ENCODE measurements around the gene GOLGA8S.
"Not testable (repeated sequence)": the region's sequence is repeated elsewhere in the genome, so short reads cannot be mapped to it uniquely, and the experiment has no call there.

GOLGA8S gene, protein sequence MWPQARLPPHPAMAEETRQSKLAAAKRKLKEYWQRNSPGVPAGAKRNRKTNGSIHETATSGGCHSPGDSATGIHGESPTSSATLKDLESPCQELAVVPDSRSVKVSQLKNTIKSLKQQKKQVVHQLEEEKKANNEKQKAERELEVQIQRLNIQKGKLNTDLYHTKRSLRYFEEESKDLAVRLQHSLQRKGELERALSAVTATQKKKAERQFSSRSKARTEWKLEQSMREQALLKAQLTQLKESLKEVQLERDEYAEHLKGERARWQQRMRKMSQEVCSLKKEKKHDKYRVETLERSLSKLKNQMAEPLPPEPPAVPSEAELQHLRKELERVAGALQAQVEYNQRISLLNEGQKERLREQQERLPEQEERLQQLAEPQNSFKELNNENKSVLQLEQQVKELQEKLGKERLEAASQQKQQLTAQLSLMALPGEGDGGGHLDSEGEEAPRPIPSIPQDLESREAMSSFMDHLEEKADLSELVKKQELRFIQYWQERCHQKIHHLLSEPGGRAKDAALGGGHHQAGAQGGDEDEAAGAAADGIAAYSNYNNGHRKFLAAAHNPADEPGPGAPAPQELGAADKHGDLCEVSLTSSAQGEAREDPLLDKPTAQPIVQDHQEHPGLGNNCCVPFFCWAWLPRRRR

DNA sequence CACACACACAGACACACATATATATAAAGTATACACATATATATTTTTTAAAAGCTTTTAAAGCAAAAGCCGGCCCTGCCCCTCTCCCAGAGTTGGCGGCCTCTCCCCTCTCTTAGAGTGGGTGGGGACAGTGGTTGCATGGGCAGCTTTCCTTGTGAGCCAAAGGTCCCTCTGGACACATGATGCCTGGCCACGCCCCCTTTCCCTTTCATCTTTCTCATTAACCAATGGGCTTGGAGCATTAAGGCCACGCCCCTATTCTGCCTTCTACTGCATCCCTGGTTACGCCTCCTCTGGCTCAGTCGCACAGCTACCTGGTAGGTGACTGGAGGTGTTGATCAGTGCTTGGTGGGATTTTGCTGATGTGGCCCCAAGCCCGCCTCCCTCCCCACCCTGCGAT is at the start of gene GOLGA8S:
Gene GOLGA8S (plus strand): TSS at position 301 of the 400 bp plus-strand sequence. CDS start 62 bp downstream, at position 363.
- not testable (repeated sequence) for DNase-seq

DNA sequence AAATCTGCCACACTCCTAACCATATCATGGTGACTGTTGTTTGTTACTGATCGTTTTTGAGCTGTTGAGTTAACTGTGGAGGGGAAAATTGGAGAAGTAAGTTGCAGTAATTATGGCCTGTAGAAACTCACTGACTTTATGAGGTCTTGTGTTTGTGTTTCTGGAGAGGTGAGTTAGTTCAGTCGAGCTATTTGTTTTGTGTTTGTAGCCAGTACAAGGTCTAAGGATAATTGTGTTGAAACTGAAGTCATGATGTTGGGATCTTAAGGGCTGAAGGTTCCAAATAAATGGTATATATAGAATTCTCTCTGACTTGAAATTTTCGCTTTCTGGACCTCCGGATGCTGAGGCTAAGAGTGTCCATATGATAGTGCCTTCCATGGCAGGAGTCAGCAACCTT is 49.7 kb upstream of the GOLGA8S start:
- DNase-seq = not testable (repeated sequence)

DNA sequence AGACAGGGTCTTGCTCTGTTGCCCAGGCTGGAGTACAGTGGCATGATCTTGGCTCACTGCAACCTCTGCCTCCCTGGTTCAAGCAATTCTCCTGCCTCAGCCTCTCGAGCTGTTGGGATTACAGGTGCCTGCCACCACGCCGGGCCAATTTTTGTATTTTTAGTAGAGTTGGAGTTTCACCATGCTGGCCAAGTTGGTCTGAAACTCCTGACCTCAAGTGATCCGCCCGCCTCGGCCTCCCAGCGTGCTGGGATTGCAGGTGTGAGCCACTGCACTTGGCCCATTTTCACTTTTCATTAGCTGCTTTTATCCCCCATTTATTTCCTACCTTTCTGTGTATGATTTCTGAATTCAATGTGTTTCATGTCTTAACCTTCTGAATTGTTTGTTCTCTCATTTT is 48.6 kb upstream of the GOLGA8S start:
- DNase-seq = not testable (repeated sequence)

DNA sequence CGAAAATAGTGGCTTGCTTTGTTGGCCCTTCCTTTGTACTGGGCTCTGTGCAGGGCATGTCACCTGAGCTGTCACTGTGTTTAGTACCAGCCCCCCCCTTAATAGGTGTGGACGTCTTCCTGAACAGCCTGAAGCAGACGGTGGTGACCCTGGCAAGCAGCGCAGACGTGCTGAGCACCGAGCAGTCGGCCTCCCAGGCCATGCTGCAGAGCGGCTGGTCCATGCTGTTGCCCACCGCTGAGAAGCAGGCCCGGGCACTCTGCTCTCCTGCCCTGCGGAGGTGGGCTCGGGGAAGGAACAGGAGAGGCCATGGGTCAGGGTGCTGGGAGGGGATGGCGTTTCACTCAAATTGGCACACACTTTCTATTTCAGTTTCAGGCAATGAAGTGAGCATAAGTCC is 43.3 kb upstream of the GOLGA8S start:
- not testable (repeated sequence) for DNase-seq

DNA sequence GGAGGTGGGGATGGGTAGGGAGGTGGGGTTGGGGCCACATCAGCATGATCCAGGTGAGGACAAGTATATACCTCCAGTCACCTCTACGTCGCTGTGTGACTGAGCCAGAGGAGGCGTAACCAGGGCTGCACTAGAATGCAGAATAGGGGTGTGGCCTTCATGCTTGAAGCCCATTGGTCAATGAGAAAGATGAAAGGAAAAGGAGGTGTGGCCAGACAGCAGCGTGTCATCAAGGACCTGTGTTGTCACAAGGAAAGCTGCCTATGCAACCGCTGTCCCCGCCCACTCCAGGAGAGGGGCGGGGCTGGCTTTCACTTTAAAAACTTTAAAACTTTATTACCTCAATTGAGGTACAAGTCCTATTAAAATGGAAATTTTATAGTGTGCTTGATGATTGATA is 20.5 kb upstream of the GOLGA8S start, which contains the start of gene GOLGA6L26:
Gene GOLGA6L26 (minus strand): TSS at position 101 of the 400 bp plus-strand sequence. CDS start 61 bp downstream, at position 40.
- DNase-seq = not testable (repeated sequence)

DNA sequence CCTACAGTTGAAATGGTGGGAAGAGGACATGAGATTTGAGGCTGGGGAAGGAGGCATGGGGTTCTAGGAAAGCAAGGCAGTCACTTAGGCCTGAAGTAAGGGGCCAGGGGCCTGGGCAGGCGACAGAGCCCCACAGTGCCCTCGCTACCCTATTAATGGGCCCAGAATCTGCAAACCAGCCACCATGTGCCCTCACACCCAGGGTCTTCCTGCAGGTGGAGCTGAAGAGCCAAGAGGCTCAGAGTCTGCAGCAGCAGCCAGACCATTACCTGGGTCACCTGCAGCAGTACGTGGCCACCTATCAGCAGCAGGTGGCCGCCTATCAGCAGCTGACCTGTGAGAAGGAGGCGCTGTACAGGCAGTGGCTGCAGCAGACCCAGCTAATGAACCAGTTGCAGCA is 8.1 kb downstream of the GOLGA8S start:
- not testable (repeated sequence) for DNase-seq

DNA sequence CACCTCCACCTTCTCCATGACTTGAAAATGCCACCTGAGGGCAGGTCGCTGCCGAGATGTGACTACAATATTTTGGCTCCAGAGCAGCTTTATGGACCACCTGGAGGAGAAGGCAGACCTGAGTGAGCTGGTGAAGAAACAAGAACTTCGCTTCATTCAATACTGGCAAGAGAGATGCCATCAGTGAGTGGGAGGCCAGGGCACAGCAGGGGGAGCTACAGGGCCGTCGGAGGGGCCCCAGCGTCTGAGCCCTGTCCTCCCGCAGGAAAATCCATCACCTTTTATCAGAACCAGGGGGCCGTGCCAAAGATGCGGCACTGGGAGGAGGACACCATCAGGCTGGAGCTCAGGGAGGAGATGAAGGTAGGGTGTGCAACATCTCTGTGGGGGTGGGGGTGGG is 9.7 kb downstream of the GOLGA8S start:
- not testable (repeated sequence) for DNase-seq

DNA sequence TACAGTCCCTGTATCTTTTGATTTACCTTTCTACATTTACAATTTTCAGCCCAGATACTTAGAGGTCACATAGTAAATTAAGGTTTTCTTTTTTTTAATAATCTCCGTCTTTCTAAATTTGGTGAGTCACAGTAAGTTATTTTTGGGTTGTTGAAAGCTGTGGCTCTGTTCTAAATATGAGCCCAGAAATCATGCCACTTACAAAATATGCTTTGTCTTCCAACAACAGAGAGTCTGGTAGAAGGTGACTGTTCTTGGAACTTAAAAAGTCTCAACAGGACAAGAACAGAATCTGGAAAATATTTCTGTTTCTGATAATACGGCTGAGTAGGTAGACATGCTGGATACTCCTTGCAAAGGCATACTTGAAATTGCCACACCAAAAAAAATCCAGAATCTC is 16.0 kb downstream of the GOLGA8S start:
- no peak for DNase-seq

DNA sequence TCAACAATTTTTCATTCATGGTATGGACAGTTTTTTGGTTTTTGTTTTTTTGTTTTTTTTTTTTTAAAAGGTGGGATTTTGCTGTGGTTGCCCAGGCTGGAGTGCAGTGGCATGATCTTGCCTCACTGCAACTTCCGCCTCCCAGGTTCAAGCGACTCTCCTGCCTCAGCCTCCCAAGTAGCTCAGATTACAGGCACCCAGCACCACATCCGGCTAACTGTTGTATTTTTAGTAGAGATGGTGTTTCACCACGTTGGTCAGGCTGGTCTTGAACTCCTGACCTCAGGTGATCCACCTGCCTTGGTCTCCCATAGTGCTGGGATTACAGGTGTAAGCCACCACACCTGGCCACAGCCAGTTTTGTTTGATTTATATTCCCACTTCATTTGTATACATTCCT is 16.6 kb downstream of the GOLGA8S start:
- not testable (repeated sequence) for DNase-seq

DNA sequence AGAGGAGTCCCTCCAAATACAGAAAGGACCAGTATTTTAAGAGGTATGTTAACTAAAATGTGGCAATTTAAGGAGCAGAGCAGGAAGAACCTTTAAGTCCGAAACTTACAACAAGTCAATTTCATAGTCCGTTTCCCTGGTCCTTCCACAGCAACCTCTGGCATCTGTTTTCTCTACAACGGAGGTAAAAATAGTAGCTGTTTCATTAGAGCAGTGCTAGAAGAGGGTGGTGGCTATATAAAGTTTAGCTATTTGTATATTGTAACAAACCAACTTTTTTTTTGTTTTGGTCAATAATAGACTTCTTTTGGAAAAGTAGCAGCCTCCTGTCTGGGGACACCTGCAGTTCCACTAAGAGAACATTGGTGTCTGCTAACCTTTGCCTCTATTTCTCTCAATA is 17.3 kb downstream of the GOLGA8S start:
- not testable (repeated sequence) for DNase-seq

DNA sequence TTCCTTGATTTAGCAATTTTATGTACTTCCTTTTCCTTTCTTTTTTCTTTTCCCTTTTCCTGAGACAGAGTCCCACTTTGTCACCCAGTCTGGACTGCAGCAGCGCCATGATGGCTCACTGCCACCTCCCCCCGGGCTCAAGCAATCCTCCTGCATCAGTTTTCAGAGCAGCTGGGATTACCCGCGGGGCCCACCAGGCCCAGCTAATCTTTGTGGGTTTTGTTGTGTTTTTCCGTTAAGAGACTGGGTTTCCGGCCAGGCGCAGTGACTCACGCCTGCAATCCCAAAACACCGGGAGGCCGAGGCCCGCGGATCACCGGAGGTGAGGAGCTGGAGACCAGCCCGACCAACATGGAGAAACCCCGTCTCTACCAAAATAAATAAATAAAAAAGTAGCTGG is 17.7 kb downstream of the GOLGA8S start:
- no peak for DNase-seq

DNA sequence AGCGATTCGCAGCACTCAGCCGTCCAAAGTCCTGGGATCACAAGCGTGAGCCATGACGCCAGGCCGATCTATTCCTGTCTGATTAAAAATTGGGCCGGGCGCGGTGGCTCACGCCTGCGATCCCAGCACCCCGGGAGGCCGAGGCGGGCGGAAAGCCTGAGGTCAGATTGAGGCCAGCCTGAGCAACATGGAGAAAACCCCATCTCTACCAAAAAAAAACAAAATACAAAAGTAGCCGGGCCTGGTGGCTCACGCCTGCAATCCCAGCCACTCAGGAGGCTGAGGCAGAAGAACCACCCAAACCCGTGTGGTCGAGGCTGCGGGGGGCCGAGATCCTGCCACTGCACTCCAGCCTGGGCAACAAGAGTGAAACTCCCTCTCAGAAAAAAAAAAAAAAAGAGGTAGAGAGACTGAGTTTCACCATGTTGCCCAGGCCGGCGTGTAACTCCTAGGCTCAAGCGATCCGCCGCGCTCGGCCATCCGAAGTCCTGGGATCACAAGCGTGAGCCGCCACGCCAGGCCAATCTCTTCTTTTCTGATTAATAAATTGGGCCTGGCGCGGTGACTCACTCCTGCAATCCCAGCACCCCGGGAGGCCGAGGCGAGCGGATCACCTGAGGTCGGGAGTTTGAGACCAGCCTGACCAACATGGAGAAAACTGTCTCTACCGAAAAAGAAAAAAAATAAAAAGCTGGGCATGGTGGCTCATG is 18.5 kb downstream of the GOLGA8S start:
- DNase-seq = not testable (repeated sequence)

DNA sequence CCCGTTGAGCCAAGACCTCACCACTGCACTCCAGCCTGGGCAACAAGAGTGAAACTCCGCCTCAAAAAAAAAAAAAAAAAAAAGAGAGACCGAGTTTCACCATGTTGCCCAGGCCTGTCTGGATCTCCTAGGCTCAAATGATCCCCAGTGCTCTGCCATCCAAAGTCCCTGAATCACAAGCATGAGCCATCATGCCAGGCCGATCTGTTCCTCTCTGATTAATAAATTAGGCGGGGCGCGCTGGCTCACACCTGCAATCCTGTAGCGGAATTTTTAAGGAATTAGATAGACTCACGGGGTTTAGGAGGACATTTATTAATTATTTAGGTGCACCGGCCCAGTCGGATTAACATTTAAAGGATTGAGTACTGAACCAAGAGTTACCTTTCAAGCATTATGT is 19.7 kb downstream of the GOLGA8S start:
- not testable (repeated sequence) for DNase-seq

DNA sequence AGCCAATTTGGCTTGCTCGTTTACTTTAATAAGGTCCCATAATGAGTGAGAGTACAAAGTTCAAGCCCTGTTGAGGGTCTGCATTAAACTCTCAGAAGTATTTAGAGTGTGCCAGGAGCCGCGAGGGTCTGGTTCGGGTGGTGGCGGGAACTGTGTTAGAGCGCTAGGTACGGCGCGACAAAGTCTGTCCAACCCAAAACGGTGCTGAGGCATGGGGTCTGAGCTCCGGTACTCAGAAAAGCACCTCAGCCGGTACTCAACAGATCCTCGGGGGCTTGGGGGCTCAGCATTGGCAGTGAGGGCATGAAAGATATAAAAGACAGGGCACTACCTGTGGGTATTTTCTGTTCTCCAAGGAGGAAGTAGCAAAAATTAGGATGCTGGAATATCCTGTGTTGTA is 24.4 kb downstream of the GOLGA8S start:
- not testable (repeated sequence) for DNase-seq

DNA sequence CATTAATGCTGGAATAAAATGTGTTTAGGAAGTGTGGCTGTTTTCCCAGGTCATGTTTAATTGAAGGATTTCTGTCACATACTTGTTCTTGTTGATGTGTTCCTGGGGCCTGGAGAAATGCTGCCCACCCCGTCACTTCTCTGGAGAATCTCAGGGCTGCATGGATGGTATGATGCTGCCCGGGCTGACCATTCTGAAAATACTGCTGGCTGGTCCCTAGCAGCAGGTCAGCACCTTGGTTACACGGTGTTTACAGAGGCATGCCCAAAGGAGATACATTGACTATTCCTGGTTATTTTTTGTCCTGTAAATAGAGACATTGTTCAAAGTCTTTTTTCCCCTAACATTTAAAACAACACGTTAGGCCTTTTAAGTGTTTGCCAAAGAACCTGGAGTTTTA is 26.2 kb downstream of the GOLGA8S start:
- not testable (repeated sequence) for DNase-seq

DNA sequence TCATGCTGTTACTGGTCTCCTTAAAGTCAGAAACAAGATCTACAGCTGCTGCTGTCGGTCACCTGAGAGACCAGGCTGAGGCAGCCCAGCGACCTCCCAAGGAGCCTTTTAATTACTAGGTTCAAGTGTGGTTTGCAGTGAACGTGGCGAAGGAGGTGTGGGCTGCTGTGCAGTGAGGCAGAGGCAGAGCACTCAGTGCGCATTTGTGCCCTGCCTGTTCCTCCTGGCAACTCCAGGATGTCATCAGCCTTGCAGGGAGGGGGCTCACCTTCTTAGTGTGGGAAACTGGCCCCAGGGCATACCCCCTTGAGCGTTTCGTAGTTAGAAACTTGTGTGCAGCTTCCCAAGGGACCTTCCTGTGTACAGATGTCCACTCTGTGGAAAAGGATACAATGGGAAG is 26.6 kb downstream of the GOLGA8S start:
- DNase-seq = not testable (repeated sequence)

DNA sequence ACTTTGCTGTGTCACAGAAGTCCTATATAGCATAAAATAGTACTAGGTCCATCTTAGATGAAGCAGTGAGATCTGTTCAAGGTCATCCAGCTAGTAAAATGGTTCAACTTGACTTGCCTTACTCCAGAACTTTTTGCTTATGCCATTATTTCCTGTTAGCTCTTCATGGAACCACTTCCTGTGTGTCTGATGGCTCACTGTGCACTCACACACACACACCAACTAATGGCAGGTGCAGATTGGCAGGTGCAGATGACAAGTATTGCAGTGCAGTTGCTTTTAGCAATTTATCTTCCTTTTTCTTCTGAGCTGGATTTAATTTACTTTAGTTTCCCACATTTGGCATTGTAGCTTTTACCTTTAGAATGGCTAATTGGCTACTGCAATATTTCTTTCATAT is 29.8 kb downstream of the GOLGA8S start:
- DNase-seq = no peak

DNA sequence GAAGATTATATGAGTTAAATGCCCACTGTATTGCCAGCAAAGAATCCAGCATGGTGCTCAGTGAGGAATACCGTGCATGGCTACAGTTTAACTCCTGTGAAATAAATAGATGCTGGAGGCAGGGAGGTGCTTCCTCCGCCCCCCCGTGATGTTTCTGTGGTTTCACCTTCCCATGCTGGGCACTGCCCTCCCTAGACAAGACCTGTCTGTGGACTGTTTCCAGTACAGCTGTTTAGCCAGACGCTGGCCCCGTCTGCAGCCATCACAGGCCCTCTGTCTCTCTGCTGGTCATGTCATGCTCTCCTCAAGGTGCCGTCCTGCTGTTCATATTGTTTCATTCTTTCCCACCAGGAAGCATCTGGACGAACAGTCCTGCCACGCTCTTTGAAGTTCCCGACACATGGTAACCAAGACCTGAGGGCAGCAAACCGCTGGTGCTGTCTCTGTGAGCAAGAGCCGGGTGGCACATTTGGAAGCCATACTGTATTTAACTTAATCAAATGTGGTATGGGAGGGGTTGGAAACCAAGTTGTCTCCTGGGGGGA is 31.4 kb downstream of the GOLGA8S start:
- no peak for DNase-seq

DNA sequence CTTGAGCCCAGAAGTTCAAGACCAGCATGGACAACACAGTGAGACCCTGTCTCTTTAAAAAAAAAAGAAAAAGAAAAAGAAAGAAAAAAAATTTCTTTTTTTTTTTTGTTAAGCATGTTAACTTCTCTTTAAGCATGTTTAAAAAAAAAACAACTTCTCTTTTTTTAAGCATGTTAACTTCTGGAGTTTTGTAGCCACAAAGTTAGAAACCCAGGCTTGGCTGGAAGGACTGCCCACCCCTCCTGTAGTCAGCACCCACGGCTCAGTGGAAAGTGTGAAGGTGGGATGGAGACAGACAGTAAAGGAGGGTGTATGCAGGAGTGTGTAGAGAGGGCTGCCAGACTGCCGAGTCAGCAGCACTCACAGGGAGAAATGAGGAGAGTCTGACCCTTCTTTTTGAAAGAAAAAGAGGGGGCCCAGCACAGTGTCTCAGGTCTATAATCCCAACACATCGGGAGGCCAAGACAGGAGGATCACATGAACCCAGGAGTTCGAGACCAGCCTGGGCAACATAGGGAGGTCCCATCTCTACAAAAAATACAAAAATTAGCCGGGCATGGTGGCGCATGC is 33.2 kb downstream of the GOLGA8S start:
- no peak for DNase-seq

DNA sequence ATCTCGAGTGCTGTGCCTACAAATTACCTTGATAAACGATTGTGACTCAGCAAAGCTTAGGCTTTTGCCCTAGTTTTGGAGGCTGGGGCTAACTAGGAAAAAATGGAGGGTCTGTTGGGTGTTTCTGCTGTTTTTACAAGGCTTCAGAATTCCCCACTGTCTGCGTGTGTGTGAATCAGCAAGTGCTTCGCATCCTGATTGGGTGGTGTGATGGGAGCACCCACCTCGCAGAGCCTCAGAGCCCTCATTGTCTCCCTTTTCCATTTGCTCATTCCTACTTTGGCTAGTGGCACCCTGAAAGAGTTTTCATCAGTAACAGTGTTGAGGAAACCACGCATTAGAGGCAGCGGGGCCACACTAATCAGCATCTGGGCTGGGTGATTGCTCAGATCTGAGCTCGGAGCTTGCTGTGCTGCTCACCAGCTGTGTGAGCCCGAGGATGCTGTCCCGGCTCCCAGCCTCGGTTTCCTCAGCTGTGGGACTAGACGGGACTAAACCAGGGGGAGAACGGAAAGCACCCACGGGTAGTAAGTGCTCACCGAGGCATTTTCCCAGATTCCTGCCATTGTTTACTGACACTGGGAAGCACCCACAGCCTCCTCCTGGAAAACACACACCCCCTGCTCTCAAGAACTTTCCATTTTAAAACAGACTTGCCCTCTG is 40.6 kb downstream of the GOLGA8S start:
- DNase-seq = no peak

DNA sequence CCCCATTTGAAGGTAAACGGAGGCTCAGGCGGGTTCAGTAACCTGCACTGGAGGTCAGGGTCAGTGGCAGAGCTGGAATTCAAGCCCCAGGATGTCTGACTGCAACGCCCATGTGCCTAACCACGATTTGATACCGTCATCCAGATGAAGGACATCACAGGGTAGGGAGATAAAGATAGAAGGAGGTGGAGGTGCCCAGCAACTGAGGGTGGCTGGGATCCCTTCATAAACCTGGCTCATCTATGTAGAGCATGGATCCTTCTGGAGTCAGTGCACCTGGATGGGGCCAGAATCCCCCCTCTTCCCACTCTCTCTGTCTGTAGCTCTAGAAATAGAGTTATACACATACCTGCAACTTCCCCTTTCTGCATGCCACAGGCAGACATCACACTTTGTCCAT is 41.3 kb downstream of the GOLGA8S start:
- DNase-seq = no peak

DNA sequence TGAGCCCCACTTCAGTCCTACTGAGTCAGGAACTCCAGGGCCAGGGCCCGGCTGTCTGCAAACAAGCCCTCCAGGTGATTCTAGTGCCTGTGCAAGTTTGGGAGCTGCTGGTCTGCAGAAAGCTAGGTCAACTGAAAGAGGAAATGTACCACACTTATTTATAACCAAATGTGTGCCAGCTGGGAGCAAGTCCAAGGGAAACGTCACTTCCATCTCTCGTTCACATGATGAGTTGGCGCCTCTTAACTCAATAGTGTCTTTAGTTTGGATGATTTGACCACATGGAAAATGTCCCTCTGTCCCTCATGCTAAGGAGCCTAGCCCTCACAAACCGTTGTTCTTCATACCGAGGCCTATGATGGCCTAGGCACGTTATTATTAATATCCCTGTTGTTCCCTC is 43.2 kb downstream of the GOLGA8S start:
- DNase-seq = no peak

Measured in NCI-H345 (cell line).